HG03064 (cell line): ENCODE data around the gene OR6X1.
A peak's percentile ranks its signal among the peaks of the same experiment; 100 is the strongest.
"Not testable (repeated sequence)": the region's sequence is repeated elsewhere in the genome, so short reads cannot be mapped to it uniquely, and the experiment has no call there.

Source experiments
- ATAC-seq: cut with Tn5 transposase; IDR thresholded peaks from one replicate; pipeline ENCODE4 v1.9.1; 2021; ENCODE audit warnings: low read depth; ENCODE audit not compliant: unreplicated experiment

Gene OR6X1

GRCh38 chr11:123755344-123755743, 1.0 kb upstream of the OR6X1 start:
- ATAC-seq, result no peak

GRCh38 chr11:123753110-123753509, 1.2 kb downstream of the OR6X1 start:
- ATAC-seq, result no peak

- no peak for ATAC-seq
These were observed 2.5 kb downstream of the OR6X1 start for GRCh38 chr11:123751781-123752180.

GRCh38 chr11:123748349-123748748, 6.0 kb downstream of the OR6X1 start:
- not testable (repeated sequence) for ATAC-seq

GRCh38 chr11:123745764-123746451, 8.4 kb downstream of the OR6X1 start:
- ATAC-seq, result no peak

- no peak for ATAC-seq
These were observed 11.6 kb downstream of the OR6X1 start for GRCh38 chr11:123742724-123743120.

- ATAC-seq, result no peak
These were observed 12.1 kb downstream of the OR6X1 start for GRCh38 chr11:123742031-123742723.

GRCh38 chr11:123741159-123742030, 12.9 kb downstream of the OR6X1 start, which contains the start of gene ZNF202:
Gene ZNF202, minus strand, starts transcription at chr11:123741660. Its CDS starts 10,772 bp downstream, at chr11:123730888.
- ATAC-seq, result peak; percentile 98

- ATAC-seq, result no peak
These were observed 13.5 kb downstream of the OR6X1 start for GRCh38 chr11:123740787-123741158.

- ATAC-seq, result no peak
These were observed 15.9 kb downstream of the OR6X1 start for GRCh38 chr11:123738374-123738773.

- no peak for ATAC-seq
These were observed 17.5 kb downstream of the OR6X1 start for GRCh38 chr11:123736769-123737168.

GRCh38 chr11:123729602-123730001, 24.7 kb downstream of the OR6X1 start:
- no peak for ATAC-seq

GRCh38 chr11:123725995-123726655, 28.2 kb downstream of the OR6X1 start:
- no peak for ATAC-seq

- no peak for ATAC-seq
These were observed 34.9 kb downstream of the OR6X1 start for GRCh38 chr11:123719452-123719851.

GRCh38 chr11:123718469-123718868, 35.8 kb downstream of the OR6X1 start:
- no peak for ATAC-seq

GRCh38 chr11:123718063-123718462, 36.3 kb downstream of the OR6X1 start:
- ATAC-seq, result no peak

- not testable (repeated sequence) for ATAC-seq
These were observed 41.7 kb downstream of the OR6X1 start for GRCh38 chr11:123712627-123713026.

GRCh38 chr11:123707606-123708205, 46.6 kb downstream of the OR6X1 start:
- no peak for ATAC-seq

- ATAC-seq, result no peak
These were observed 47.1 kb downstream of the OR6X1 start for GRCh38 chr11:123707206-123707605.

GRCh38 chr11:123704341-123704740, 50.0 kb downstream of the OR6X1 start:
- ATAC-seq, result no peak
